Neural progenitor cell (in vitro differentiated cells): Measurements from ENCODE around the gene BDH1. TPM values are rescaled to one million over a fixed set of nuclear protein-coding genes. Genes with fewer than 3 reads are reported as not detected.

Experiments
- DNase-seq: peaks from one replicate; pipeline ENCODE4 v3.0.0-alpha.2; 2016; ENCODE audit warnings: low spot score
- H2AFZ ChIP-seq: fragments of 200-600 bp; sonication (generic); replicated peaks from 2 replicates; pipeline ENCODE4 v1.6.1; 2016; ENCODE audit warnings: antibody characterized with exemption
- H3F3A ChIP-seq: fragments of 200-600 bp; sonication (generic); 2 replicates; pipeline ENCODE4 v1.6.1; 2016; ENCODE audit warnings: antibody characterized with exemption, low read depth
- H3K27ac ChIP-seq: fragments of 200-600 bp; sonication (generic); 2 replicates; pipeline ENCODE4 v1.5.1; 2016; ENCODE audit warnings: mild to moderate bottlenecking
- H3K27me3 ChIP-seq: fragments of 200-600 bp; sonication (generic); 2 replicates; pipeline ENCODE4 v1.6.1; 2016; ENCODE audit warnings: mild to moderate bottlenecking, moderate library complexity
- H3K36me3 ChIP-seq: fragments of 200-600 bp; sonication (generic); 2 replicates; pipeline ENCODE4 v1.5.1; 2016
- H3K4me1 ChIP-seq: fragments of 200-600 bp; sonication (generic); 2 replicates; pipeline ENCODE4 v1.6.1; 2016; ENCODE audit warnings: mixed run types
- H3K4me2 ChIP-seq: fragments of 200-600 bp; sonication (generic); 2 replicates; pipeline ENCODE4 v1.6.1; 2016
- H3K4me3 ChIP-seq: fragments of 200-600 bp; sonication (generic); 2 replicates; pipeline ENCODE4 v1.5.1; 2016
- H3K79me2 ChIP-seq: fragments of 200-600 bp; sonication (generic); 2 replicates; pipeline ENCODE4 v1.6.1; 2016; ENCODE audit warnings: low read depth
- H3K9ac ChIP-seq: fragments of 200-600 bp; sonication (generic); 2 replicates; pipeline ENCODE4 v1.6.1; 2016
- H3K9me3 ChIP-seq: fragments of 200-600 bp; sonication (generic); 2 replicates; pipeline ENCODE4 v1.5.1; 2016; ENCODE audit warnings: low read depth
- H4K20me1 ChIP-seq: fragments of 200-600 bp; sonication (generic); 2 replicates; pipeline ENCODE4 v1.6.1; 2016; ENCODE audit warnings: low read depth
- H3K27ac Mint-ChIP-seq: 3 replicates; pipeline ENCODE4 v1.8.0; 2021; ENCODE audit warnings: mixed read lengths
- H3K27me3 Mint-ChIP-seq: 2 replicates; pipeline ENCODE4 v1.8.0; 2022; ENCODE audit warnings: low read depth, mild to moderate bottlenecking, inconsistent platforms, moderate library complexity, mixed read lengths; ENCODE audit not compliant: insufficient read depth
- H3K36me3 Mint-ChIP-seq: 3 replicates; pipeline ENCODE4 v1.8.0; 2021; ENCODE audit warnings: mixed read lengths
- H3K4me1 Mint-ChIP-seq: 3 replicates; pipeline ENCODE4 v1.8.0; 2021; ENCODE audit warnings: mixed read lengths
- H3K4me3 Mint-ChIP-seq: 3 replicates; pipeline ENCODE4 v1.8.0; 2021; ENCODE audit warnings: mild to moderate bottlenecking, moderate library complexity, mixed read lengths
- H3K9me3 Mint-ChIP-seq: 3 replicates; pipeline ENCODE4 v1.8.0; 2020; ENCODE audit warnings: mixed read lengths
- CTCF ChIP-seq: fragments of 200-600 bp; sonication (generic); IDR thresholded peaks from 2 replicates; pipeline ENCODE4 v1.5.1; 2017; ENCODE audit warnings: antibody characterized with exemption, mild to moderate bottlenecking
- EZH2 ChIP-seq: fragments of 200-600 bp; sonication (generic); IDR thresholded peaks from 2 replicates; pipeline ENCODE4 v1.6.1; 2017; ENCODE audit warnings: antibody characterized with exemption, mild to moderate bottlenecking, moderate library complexity
- EZH2phosphoT487 ChIP-seq: fragments of 200-600 bp; sonication (generic); IDR thresholded peaks from 2 replicates; pipeline ENCODE4 v1.6.1; 2017; ENCODE audit warnings: antibody characterized with exemption
- total RNA-seq: library from RNA; depleted of rRNA; stranded (reverse); fragments of >200 nt; gene quantifications from 2 replicates; pipeline ENCODE4 v1.2.3, GENCODE V29; 2015; ENCODE audit warnings: low replicate concordance

Gene BDH1
- total RNA-seq, 1 donor from 2014 or later = 19.4 TPM

DNA sequence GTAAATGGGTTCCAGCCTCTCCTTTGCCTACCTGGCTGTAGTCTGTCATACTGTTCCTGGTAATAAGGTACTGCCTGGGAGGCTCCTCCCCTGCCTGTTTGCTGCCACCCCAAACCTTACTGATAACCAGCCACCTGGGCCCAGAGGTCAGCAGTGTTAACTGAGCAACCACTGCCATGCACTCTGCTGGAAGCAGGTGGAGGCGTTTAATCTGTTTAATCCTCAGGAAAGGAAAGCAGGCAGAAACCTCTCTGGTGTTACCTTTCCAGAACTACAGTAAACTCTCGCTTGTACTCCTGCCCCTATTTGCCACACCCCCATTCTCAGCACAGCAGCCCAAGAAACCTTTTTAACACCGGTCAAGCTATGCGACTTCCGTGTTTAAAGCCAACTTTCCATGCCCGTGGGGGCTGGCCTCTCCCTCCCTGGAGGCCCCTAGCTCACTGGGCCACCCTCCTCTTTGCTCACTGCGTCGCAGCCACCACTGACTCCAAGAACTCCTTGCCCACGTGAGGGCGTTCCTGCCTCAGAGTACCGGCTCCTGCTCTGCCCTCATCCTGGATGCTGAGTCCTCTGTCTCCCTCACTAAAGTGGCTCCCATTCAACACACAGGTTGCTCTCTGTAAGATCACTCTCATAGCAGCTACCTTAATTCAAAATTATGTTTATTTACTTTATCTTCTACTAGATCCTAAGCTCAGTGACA, 8.3 kb downstream of the BDH1 start:
- no peak overlapping the region for H3K27ac ChIP-seq
- Mint-ChIP-seq H3K4me3 (peak overlapping the region; percentile 6), H3K36me3 (no peaks in the 10 kb centered on the region), H3K9me3 (no peaks in the 10 kb centered on the region), H3K4me1 (peaks cover 31% of the 10 kb centered on the region), H3K27me3 (peaks cover 11% of the 10 kb centered on the region), H3K27ac (no peak overlapping the region)
- no peak overlapping the region for H3K9ac ChIP-seq
- no peaks in the 10 kb centered on the region for H3K36me3 ChIP-seq
- H3K27me3 ChIP-seq = peaks cover 7% of the 10 kb centered on the region
- no peaks in the 10 kb centered on the region for H3K79me2 ChIP-seq
- H2AFZ ChIP-seq = peak overlapping the region; percentile 41
- no peaks in the 10 kb centered on the region for H4K20me1 ChIP-seq
- H3K4me1 ChIP-seq = peaks cover 27% of the 10 kb centered on the region
- H3K9me3 ChIP-seq = no peaks in the 10 kb centered on the region
- peaks cover 24% of the 10 kb centered on the region for H3F3A ChIP-seq
- peak overlapping the region; percentile 49 for H3K4me2 ChIP-seq
- H3K4me3 ChIP-seq = no peak overlapping the region
- TF ChIP-seq EZH2 = no peak
- peak; percentile 53 for TF ChIP-seq CTCF
- peak; percentile 69 for DNase-seq

DNA sequence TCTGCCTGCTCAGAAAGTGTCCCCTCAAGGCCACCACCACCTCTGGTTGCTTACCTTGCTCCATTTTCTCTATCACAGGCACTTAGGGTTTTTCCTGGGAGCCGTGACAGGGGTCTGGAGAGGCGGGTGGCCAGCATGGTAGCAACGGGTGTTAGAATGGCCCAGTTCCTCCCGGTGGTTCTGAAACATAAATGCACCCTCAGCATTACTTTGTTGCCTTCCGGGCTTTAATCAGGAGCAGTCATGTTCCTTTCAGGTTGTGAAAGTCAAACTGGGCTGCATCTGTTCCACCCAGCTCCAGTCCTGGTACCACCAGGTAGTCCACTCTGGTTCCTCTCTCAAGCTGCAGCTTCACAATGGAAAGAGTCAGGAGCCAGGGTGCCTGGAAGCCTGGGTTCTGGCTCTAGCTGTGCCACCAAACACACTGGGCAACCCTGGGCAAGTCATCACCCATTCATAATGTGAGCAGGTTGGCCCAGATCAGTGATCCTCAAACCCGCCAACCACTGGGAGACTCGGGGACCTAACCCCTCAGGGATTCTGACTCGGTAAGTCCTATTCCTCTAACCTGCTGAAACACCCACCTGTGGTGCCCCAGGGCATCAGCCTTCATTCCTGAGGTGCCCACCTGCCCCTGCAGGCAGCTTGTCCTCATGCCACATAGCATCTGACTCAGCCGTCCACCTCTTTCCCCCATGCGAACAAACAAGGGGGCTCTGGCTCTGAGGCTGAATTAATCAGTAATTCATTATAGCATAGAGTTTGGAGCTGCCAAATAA, 9.3 kb downstream of the BDH1 start:
- Histone ChIP-seq H3K9ac (no peak overlapping the region), H3K4me2 (no peak overlapping the region), H3K4me1 (peaks cover 29% of the 10 kb centered on the region), H3K4me3 (no peak overlapping the region), H3K9me3 (no peaks in the 10 kb centered on the region), H3K27me3 (peaks cover 8% of the 10 kb centered on the region), H3K27ac (no peak overlapping the region), H3K36me3 (no peaks in the 10 kb centered on the region), H4K20me1 (peaks cover 3% of the 10 kb centered on the region), H3F3A (peaks cover 27% of the 10 kb centered on the region), H3K79me2 (no peaks in the 10 kb centered on the region), H2AFZ (no peak overlapping the region)
- Mint-ChIP-seq H3K27me3 (peaks cover 10% of the 10 kb centered on the region), H3K36me3 (no peaks in the 10 kb centered on the region), H3K4me3 (no peak overlapping the region), H3K27ac (no peak overlapping the region), H3K9me3 (no peaks in the 10 kb centered on the region), H3K4me1 (peaks cover 37% of the 10 kb centered on the region)
- no peak for DNase-seq
- TF ChIP-seq EZH2 (no peak), EZH2phosphoT487 (no peak), CTCF (no peak)

GRCh38 chr3:197545571-197545970, 10.2 kb downstream of the BDH1 start:
- H3K4me2 ChIP-seq = no peak overlapping the region
- H3K9me3 Mint-ChIP-seq = no peaks in the 10 kb centered on the region
- peaks cover 32% of the 10 kb centered on the region for H3F3A ChIP-seq
- peaks cover 37% of the 10 kb centered on the region for H3K4me1 Mint-ChIP-seq
- no peak for DNase-seq
- no peak overlapping the region for H3K27ac ChIP-seq
- no peak overlapping the region for H3K4me3 Mint-ChIP-seq
- H3K9ac ChIP-seq = no peak overlapping the region
- TF ChIP-seq EZH2 (no peak), EZH2phosphoT487 (no peak), CTCF (no peak)
- H3K4me1 ChIP-seq = peaks cover 28% of the 10 kb centered on the region
- H3K27ac Mint-ChIP-seq = no peak overlapping the region
- H3K36me3 Mint-ChIP-seq = no peaks in the 10 kb centered on the region
- no peak overlapping the region for H2AFZ ChIP-seq
- peaks cover 5% of the 10 kb centered on the region for H4K20me1 ChIP-seq
- no peaks in the 10 kb centered on the region for H3K36me3 ChIP-seq
- no peaks in the 10 kb centered on the region for H3K79me2 ChIP-seq
- H3K27me3 Mint-ChIP-seq = peaks cover 12% of the 10 kb centered on the region
- no peaks in the 10 kb centered on the region for H3K9me3 ChIP-seq
- peaks cover 17% of the 10 kb centered on the region for H3K27me3 ChIP-seq
- H3K4me3 ChIP-seq = no peak overlapping the region
